OCI-LY7 (cell line): ENCODE data around the gene CTSL. TPM values are rescaled to one million over a fixed set of nuclear protein-coding genes. Genes with fewer than 3 reads are reported as not detected.

ENCODE experiments used
- BruUV-seq: library from RNA; stranded (reverse); fragments of 400-500 nt; replicated peaks from 2 replicates; lab custom pipeline; 2021; lab: Mats Ljungman, UMichigan
- CTCF ChIA-PET: fragments of 300-600 bp; sonication (Branson Sonifier 250); formaldehyde crosslinking; loops from one replicate; lab custom pipeline; 2022; ENCODE audit warnings: antibody characterized with exemption; ENCODE audit not compliant: unreplicated experiment; lab: Charles Lee
- POLR2A ChIA-PET: fragments of 300-600 bp; sonication (Branson Sonifier 250); formaldehyde crosslinking; loops from one replicate; lab custom pipeline; 2022; ENCODE audit warnings: antibody characterized with exemption; lab: Charles Lee
- DNase-seq: peaks from one replicate; pipeline ENCODE4 v3.0.0-alpha.2; 2015; ENCODE audit warnings: low spot score
- H2AFZ ChIP-seq: fragments of 200-600 bp; sonication (generic), shearing (Covaris generic); 2 replicates; pipeline ENCODE4 v1.6.1; 2014; ENCODE audit warnings: mild to moderate bottlenecking, antibody characterized with exemption, low read length, moderate library complexity
- H3K27ac ChIP-seq: fragments of 200-600 bp; sonication (generic); 2 replicates; pipeline ENCODE4 v1.5.1; 2014; ENCODE audit warnings: mixed run types, low read depth, mild to moderate bottlenecking, moderate library complexity, low read length, inconsistent platforms; ENCODE audit not compliant: poor library complexity, severe bottlenecking
- H3K36me3 ChIP-seq: fragments of 200-600 bp; sonication (generic); 2 replicates; pipeline ENCODE4 v1.6.1; 2014; ENCODE audit warnings: mild to moderate bottlenecking, antibody characterized with exemption, low read length, moderate library complexity, mixed read lengths; ENCODE audit not compliant: insufficient read depth
- H3K4me1 ChIP-seq: fragments of 200-600 bp; sonication (generic); 2 replicates; pipeline ENCODE4 v1.5.1; 2014; ENCODE audit warnings: mild to moderate bottlenecking, low read length; ENCODE audit not compliant: insufficient read depth, poor library complexity, severe bottlenecking
- H3K4me2 ChIP-seq: fragments of 200-600 bp; sonication (generic); 2 replicates; pipeline ENCODE4 v1.6.1; 2014; ENCODE audit warnings: mild to moderate bottlenecking, low read length
- H3K4me3 ChIP-seq: fragments of 200-600 bp; sonication (generic); 2 replicates; pipeline ENCODE4 v1.5.1; 2014; ENCODE audit warnings: mild to moderate bottlenecking, low read depth, low read length; ENCODE audit not compliant: poor library complexity, severe bottlenecking
- H3K79me2 ChIP-seq: fragments of 200-600 bp; sonication (generic); 2 replicates; pipeline ENCODE4 v1.6.1; 2016; ENCODE audit warnings: low read depth, mild to moderate bottlenecking, low read length, moderate library complexity, mixed read lengths; ENCODE audit not compliant: insufficient read depth
- H3K9me2 ChIP-seq: fragments of 200-600 bp; sonication (generic); 2 replicates; pipeline ENCODE4 v1.6.1; 2016; ENCODE audit warnings: mild to moderate bottlenecking, low read length, mixed read lengths; ENCODE audit not compliant: insufficient read depth
- H3K9me3 ChIP-seq: fragments of 200-600 bp; sonication (generic); 2 replicates; pipeline ENCODE4 v1.6.1; 2014; ENCODE audit warnings: mild to moderate bottlenecking, mixed run types, low read length, mixed read lengths
- H4K20me1 ChIP-seq: fragments of 200-600 bp; sonication (generic); 2 replicates; pipeline ENCODE4 v1.6.1; 2014; ENCODE audit warnings: mild to moderate bottlenecking, antibody characterized with exemption, low read length, moderate library complexity, mixed read lengths; ENCODE audit not compliant: insufficient read depth
- EZH2phosphoT487 ChIP-seq: fragments of 200-600 bp; sonication (generic); IDR thresholded peaks from 2 replicates; pipeline ENCODE4 v1.6.1; 2018; ENCODE audit warnings: low read depth, borderline replicate concordance, mild to moderate bottlenecking, mixed run types, antibody characterized with exemption, low read length, moderate library complexity, mixed read lengths
- intact Hi-C: fragments of 100-400 bp; cut with micrococcal nuclease; formaldehyde crosslinking; loops from one replicate; pipeline ENCODE4 v1.10.0; 2022; ENCODE audit not compliant: unreplicated experiment
- total RNA-seq, 2 experiments: library from RNA; depleted of rRNA in 1 of 2; stranded (reverse); fragments of >200 nt in 1 of 2; shearing (Covaris generic) in 1 of 2; gene quantifications; 2 replicates each; pipeline ENCODE4 v1.2.3, GENCODE V29; 2014 to 2022
- TF ChIP-seq, protein P1 (sequence below): fragments of 200-600 bp; sonication (generic); conservative IDR thresholded peaks from 2 replicates; pipeline ENCODE4 v1.5.1; 2014; ENCODE audit warnings: mild to moderate bottlenecking, antibody characterized with exemption, low read length, moderate library complexity, mixed read lengths

The CTSL gene
- total RNA-seq, 2 experiments from 2014 or later, result not detected

DNA sequence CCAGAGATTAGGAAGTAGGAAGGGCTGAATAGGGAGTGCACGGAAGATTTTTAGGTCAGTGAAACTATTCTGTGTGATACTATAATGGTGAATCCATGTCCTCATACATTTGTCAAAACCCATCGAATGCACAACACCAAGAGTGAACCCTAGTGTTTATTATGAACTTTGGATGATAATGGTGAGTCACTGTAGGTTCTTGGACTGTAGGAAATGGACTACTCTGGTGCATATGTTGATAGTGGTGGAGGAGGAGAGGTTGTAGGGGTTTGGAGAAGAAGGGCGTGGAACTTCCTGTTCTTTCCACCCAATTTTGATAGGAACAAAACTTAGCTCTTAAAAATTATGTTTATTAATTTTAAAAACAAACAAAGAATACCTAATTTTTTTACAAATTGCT, 14.3 kb downstream of the CTSL start:
- CTCF ChIA-PET, result no interaction called here
- H2AFZ ChIP-seq, result no peak overlapping the region
- intact Hi-C loops, result no loop called here

DNA sequence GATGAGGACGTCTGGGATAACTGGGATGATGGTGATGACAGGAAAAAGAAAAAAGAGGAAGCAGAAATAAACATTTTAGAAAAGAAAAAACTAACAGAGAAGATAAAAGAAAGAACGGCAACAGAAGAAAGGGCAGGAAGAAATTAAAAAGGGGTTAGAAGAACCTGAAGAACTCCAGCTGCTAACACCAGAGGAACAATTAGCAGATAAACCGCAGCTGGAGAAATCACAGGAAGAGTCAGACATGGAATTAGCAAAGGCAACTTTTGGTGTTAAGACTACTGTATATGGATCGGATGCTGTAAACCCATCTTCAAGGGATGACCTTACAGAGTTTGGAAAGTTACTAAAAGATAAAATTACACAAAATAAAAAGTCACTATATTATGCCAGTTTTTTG, 15.4 kb downstream of the CTSL start:
- intact Hi-C loops, result no loop called here
- H4K20me1 ChIP-seq, result no peaks in the 10 kb centered on the region
- H3K4me1 ChIP-seq, result no peaks in the 10 kb centered on the region
- TF ChIP-seq, protein P1, sequence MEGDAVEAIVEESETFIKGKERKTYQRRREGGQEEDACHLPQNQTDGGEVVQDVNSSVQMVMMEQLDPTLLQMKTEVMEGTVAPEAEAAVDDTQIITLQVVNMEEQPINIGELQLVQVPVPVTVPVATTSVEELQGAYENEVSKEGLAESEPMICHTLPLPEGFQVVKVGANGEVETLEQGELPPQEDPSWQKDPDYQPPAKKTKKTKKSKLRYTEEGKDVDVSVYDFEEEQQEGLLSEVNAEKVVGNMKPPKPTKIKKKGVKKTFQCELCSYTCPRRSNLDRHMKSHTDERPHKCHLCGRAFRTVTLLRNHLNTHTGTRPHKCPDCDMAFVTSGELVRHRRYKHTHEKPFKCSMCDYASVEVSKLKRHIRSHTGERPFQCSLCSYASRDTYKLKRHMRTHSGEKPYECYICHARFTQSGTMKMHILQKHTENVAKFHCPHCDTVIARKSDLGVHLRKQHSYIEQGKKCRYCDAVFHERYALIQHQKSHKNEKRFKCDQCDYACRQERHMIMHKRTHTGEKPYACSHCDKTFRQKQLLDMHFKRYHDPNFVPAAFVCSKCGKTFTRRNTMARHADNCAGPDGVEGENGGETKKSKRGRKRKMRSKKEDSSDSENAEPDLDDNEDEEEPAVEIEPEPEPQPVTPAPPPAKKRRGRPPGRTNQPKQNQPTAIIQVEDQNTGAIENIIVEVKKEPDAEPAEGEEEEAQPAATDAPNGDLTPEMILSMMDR, result no peak
- TF ChIP-seq EZH2phosphoT487, result no peak
- ChIA-PET CTCF (no interaction called here), POLR2A (no interaction called here)
- no peaks in the 10 kb centered on the region for H3K9me3 ChIP-seq
- no peak for DNase-seq
- H3K9me2 ChIP-seq, result no peaks in the 10 kb centered on the region
- no peak overlapping the region for H3K4me3 ChIP-seq
- H3K79me2 ChIP-seq, result no peaks in the 10 kb centered on the region
- H3K4me2 ChIP-seq, result no peak overlapping the region
- no TSS peak for BruUV-seq
- no peak overlapping the region for H2AFZ ChIP-seq
- H3K36me3 ChIP-seq, result no peaks in the 10 kb centered on the region
- H3K27ac ChIP-seq, result no peak overlapping the region

More for the DNA sequence above, 14.3 kb downstream of the CTSL start:
- Histone ChIP-seq H3K9me3 (no peaks in the 10 kb centered on the region), H3K9me2 (no peaks in the 10 kb centered on the region), H3K4me1 (no peaks in the 10 kb centered on the region), H4K20me1 (no peaks in the 10 kb centered on the region), H3K27ac (no peak overlapping the region), H3K79me2 (no peaks in the 10 kb centered on the region), H3K4me2 (no peak overlapping the region), H3K4me3 (no peak overlapping the region), H3K36me3 (no peaks in the 10 kb centered on the region)
- DNase-seq, result no peak
- TF ChIP-seq EZH2phosphoT487, result no peak
- TF ChIP-seq, protein P1, result no peak
- no TSS peak for BruUV-seq
- POLR2A ChIA-PET, result interaction anchor here (0.6 kb wide), 1 partner anchor 228 kb away, joined by 4 read pairs; no protein-coding TSS in a partner anchor

DNA sequence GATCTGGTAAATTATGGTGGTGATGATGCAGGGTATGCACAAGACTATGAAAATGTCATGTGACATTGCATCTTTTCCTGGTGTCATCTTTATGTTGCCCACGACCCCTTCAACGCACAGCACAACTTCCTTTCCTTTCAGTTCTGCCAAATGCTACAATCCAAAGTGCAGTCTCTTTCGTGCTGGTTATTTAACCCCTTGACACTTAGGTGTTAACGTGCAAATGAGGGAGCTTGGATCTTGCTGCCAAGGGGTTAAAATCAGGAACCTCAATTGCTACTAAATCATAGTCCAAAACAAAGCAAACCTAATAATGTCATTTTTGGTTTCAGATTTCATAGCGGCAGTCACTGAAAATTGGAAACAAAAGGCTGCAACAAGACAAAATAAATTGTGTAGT, 16.0 kb downstream of the CTSL start:
- Histone ChIP-seq H3K79me2 (no peaks in the 10 kb centered on the region), H3K9me2 (no peaks in the 10 kb centered on the region), H3K4me2 (no peak overlapping the region), H4K20me1 (no peaks in the 10 kb centered on the region), H3K9me3 (no peaks in the 10 kb centered on the region), H3K27ac (no peak overlapping the region), H2AFZ (no peak overlapping the region), H3K4me3 (no peak overlapping the region), H3K36me3 (no peaks in the 10 kb centered on the region), H3K4me1 (no peaks in the 10 kb centered on the region)
- DNase-seq, result no peak
- TF ChIP-seq EZH2phosphoT487, result no peak
- TF ChIP-seq, protein P1, result no peak
- ChIA-PET CTCF (no interaction called here), POLR2A (no interaction called here)
- intact Hi-C loops, result no loop called here
- no TSS peak for BruUV-seq
